GM19395 (cell line): ENCODE results near the gene PDGFRB.

Source experiments
- ATAC-seq: cut with Tn5 transposase; IDR thresholded peaks from one replicate; pipeline ENCODE4 v1.9.1; 2021; ENCODE audit warnings: mild to moderate bottlenecking, moderate library complexity; ENCODE audit not compliant: unreplicated experiment

The PDGFRB gene

GRCh38 chr5:150133581-150134197, 22.0 kb downstream of the PDGFRB start:
- no peak for ATAC-seq

GRCh38 chr5:150132740-150133139, 22.9 kb downstream of the PDGFRB start:
- no peak for ATAC-seq

- no peak for ATAC-seq
Measured at GRCh38 chr5:150131978-150132694, 23.5 kb downstream of the PDGFRB start.

- ATAC-seq = no peak
Measured at GRCh38 chr5:150131461-150131860, 24.2 kb downstream of the PDGFRB start.

GRCh38 chr5:150130493-150130922, 25.1 kb downstream of the PDGFRB start:
- no peak for ATAC-seq

GRCh38 chr5:150129813-150130492, 25.7 kb downstream of the PDGFRB start:
- ATAC-seq = peak; percentile 74

- ATAC-seq = no peak
Measured at GRCh38 chr5:150129454-150129812, 26.2 kb downstream of the PDGFRB start.

- ATAC-seq = no peak
Measured at GRCh38 chr5:150126921-150127265, 28.8 kb downstream of the PDGFRB start.

GRCh38 chr5:150126199-150126920, 29.3 kb downstream of the PDGFRB start:
- no peak for ATAC-seq

GRCh38 chr5:150125334-150125733, 30.3 kb downstream of the PDGFRB start:
- no peak for ATAC-seq

- ATAC-seq = no peak
Measured at GRCh38 chr5:150124596-150124995, 31.0 kb downstream of the PDGFRB start.

- ATAC-seq = no peak
Measured at GRCh38 chr5:150124111-150124557, 31.5 kb downstream of the PDGFRB start.

- ATAC-seq = no peak
Measured at GRCh38 chr5:150123542-150123941, 32.1 kb downstream of the PDGFRB start.

- no peak for ATAC-seq
Measured at GRCh38 chr5:150122536-150123481, 32.8 kb downstream of the PDGFRB start.

GRCh38 chr5:150122158-150122510, 33.5 kb downstream of the PDGFRB start:
- peak; percentile 53 for ATAC-seq

GRCh38 chr5:150121448-150122157, 34.0 kb downstream of the PDGFRB start:
- ATAC-seq = no peak

GRCh38 chr5:150120617-150121447, 34.8 kb downstream of the PDGFRB start:
- no peak for ATAC-seq

- no peak for ATAC-seq
Measured at GRCh38 chr5:150120062-150120441, 35.6 kb downstream of the PDGFRB start.
